HEK293T (cell line): ENCODE measurements around the gene CACNA1F.

ENCODE experiments used
- ARNT ChIP-seq: fragments of 450-650 bp; IDR thresholded peaks from 2 replicates; pipeline ENCODE4 v1.6.1; 2017; ENCODE audit warnings: mild to moderate bottlenecking
- BHLHE40 ChIP-seq: fragments of 450-650 bp; IDR thresholded peaks from 2 replicates; pipeline ENCODE4 v1.6.1; 2016; ENCODE audit warnings: mild to moderate bottlenecking, moderate library complexity, borderline replicate concordance
- FOXA1 ChIP-seq: fragments of 450-650 bp; IDR thresholded peaks from 2 replicates; pipeline ENCODE4 v1.6.1; 2016; ENCODE audit warnings: mild to moderate bottlenecking
- FOXM1 ChIP-seq: fragments of 450-650 bp; IDR thresholded peaks from 2 replicates; pipeline ENCODE4 v1.6.1; 2017; ENCODE audit warnings: mild to moderate bottlenecking, borderline replicate concordance
- HDGF ChIP-seq: fragments of 450-650 bp; IDR thresholded peaks from 2 replicates; pipeline ENCODE4 v1.6.1; 2017; ENCODE audit warnings: antibody characterized with exemption, borderline replicate concordance
- SUZ12 ChIP-seq: fragments of 450-650 bp; IDR thresholded peaks from 2 replicates; pipeline ENCODE4 v1.6.1; 2016; ENCODE audit warnings: mild to moderate bottlenecking
- TARDBP ChIP-seq: fragments of 450-650 bp; IDR thresholded peaks from 2 replicates; pipeline ENCODE4 v1.6.1; 2016

- TF ChIP-seq ARNT (no peak), TARDBP (no peak), BHLHE40 (no peak), FOXM1 (no peak), SUZ12 (no peak), FOXA1 (no peak), HDGF (no peak)
These were observed 26.6 kb downstream of the CACNA1F start for GRCh38 chrX:49206543-49206942.
